Measurements from ENCODE around the gene STEEP1. TPM values are rescaled to one million over a fixed set of nuclear protein-coding genes. Genes with fewer than 3 reads are reported as not detected.

Gene STEEP1
- total and polyA plus RNA-seq, 9 donors, result 18.9 to 51.9 (median 22.4) TPM

DNA sequence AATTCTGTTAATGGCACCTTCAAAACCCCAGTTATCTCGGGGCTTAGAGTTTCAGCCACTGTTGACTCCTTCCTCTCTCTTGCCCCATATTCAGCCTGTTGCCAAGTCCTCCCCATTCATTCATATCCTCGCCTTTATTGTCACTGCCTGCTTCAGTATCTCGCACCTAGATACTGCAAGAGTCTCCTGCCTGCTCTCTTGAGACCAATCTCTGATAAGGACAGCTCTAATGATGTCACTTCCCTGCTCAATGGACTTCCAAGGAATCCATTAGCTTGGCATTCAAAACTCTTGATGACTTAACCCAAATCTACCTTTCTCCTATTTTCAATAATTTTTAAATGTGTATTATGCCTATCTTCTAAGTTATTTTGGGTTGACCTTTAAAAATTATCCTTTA, 8.0 kb upstream of the STEEP1 start:
- Histone ChIP-seq H3K36me3 (no peaks in the 10 kb centered on the region), H3K4me1 (ENCODE audit: insufficient read depth) (no peaks in the 10 kb centered on the region), H3K4me3 (no peak overlapping the region), H3K9me3 (no peaks in the 10 kb centered on the region), H3K27me3 (no peaks in the 10 kb centered on the region), H3K27ac (peak overlapping the region in 1 of 2 donors; percentile 81)
- 42 to 51% (median 50%) methylated on average over 3 of the region's 3 CpGs for WGBS, 3 donors
- DNase-seq, result no peak
- TF ChIP-seq POLR2A (IDR thresholded peaks at IDR 0.05), result no peak
- TF ChIP-seq, protein P1, sequence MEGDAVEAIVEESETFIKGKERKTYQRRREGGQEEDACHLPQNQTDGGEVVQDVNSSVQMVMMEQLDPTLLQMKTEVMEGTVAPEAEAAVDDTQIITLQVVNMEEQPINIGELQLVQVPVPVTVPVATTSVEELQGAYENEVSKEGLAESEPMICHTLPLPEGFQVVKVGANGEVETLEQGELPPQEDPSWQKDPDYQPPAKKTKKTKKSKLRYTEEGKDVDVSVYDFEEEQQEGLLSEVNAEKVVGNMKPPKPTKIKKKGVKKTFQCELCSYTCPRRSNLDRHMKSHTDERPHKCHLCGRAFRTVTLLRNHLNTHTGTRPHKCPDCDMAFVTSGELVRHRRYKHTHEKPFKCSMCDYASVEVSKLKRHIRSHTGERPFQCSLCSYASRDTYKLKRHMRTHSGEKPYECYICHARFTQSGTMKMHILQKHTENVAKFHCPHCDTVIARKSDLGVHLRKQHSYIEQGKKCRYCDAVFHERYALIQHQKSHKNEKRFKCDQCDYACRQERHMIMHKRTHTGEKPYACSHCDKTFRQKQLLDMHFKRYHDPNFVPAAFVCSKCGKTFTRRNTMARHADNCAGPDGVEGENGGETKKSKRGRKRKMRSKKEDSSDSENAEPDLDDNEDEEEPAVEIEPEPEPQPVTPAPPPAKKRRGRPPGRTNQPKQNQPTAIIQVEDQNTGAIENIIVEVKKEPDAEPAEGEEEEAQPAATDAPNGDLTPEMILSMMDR (IDR thresholded peaks at IDR 0.05), result no peak
- no peak for TF ChIP-seq EP300 (IDR thresholded peaks at IDR 0.05)
- intact Hi-C loops (cut with DNase I), result no loop called here

GRCh38 chrX:119570351-119570835, 5.2 kb upstream of the STEEP1 start:
- intact Hi-C loops (cut with DNase I), result no loop called here
- H3K4me3 ChIP-seq, result no peak overlapping the region
- WGBS, 3 donors, result 80 to 87% (median 83%) methylated on average over 6 of the region's 6 CpGs
- H3K27ac ChIP-seq, result no peak overlapping the region
- DNase-seq, result no peak
- H3K27me3 ChIP-seq, result no peaks in the 10 kb centered on the region
- no peaks in the 10 kb centered on the region for H3K36me3 ChIP-seq
- H3K9me3 ChIP-seq, result no peaks in the 10 kb centered on the region
- no peaks in the 10 kb centered on the region for H3K4me1 ChIP-seq (ENCODE audit: insufficient read depth)
- TF ChIP-seq, protein P1 (IDR thresholded peaks at IDR 0.05), result no peak
- TF ChIP-seq POLR2A (IDR thresholded peaks at IDR 0.05), result no peak
- TF ChIP-seq EP300 (IDR thresholded peaks at IDR 0.05), result no peak

DNA sequence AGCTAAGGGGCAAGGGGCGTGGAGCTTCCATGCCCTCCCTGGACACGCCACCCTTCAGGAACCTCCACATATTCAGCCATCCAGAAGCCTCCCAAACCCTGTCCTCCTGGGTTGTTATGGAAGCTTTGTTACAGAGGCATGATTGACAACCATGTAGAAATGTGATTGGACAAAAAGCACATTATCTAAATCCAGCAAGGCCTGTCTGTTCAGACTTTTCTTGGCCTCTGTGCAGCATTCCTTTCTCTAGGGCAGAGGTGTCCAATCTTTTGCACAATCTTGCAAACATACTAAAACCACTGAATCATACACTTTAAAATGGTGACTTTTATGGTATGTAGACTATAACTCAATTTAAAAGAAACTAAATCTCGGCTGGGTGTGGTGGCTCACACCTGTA, 12.7 kb downstream of the STEEP1 start:
- 64 to 74% (median 68%) methylated on average over 3 of the region's 3 CpGs for WGBS, 3 donors
- H3K4me1 ChIP-seq (ENCODE audit: insufficient read depth), result no peaks in the 10 kb centered on the region
- no peaks in the 10 kb centered on the region for H3K9me3 ChIP-seq
- DNase-seq, result no peak
- intact Hi-C loops (cut with DNase I), result loop anchor here in 1 of 4 donors (10.0 kb wide), 1 partner anchor 738 kb away; no protein-coding TSS in a partner anchor
- TF ChIP-seq, protein P1 (IDR thresholded peaks at IDR 0.05), result no peak
- TF ChIP-seq EP300 (IDR thresholded peaks at IDR 0.05) (no peak), POLR2A (IDR thresholded peaks at IDR 0.05) (no peak)
- no peak overlapping the region for H3K27ac ChIP-seq
- H3K36me3 ChIP-seq, result no peaks in the 10 kb centered on the region
- H3K27me3 ChIP-seq, result no peaks in the 10 kb centered on the region
- no peak overlapping the region for H3K4me3 ChIP-seq

GRCh38 chrX:119549327-119550016, 15.7 kb downstream of the STEEP1 start:
- intact Hi-C loops (cut with DNase I), result loop anchor here in 1 of 4 donors (10.0 kb wide), 1 partner anchor 735 kb away; no protein-coding TSS in a partner anchor

More at GRCh38 chrX:119549327-119550016, 15.7 kb downstream of the STEEP1 start:
- no peak overlapping the region for H3K27ac ChIP-seq
- no peaks in the 10 kb centered on the region for H3K4me1 ChIP-seq (ENCODE audit: insufficient read depth)
- H3K27me3 ChIP-seq, result no peaks in the 10 kb centered on the region
- H3K9me3 ChIP-seq, result no peaks in the 10 kb centered on the region
- 60 to 66% (median 60%) methylated on average over 7 of the region's 7 CpGs for WGBS, 3 donors
- TF ChIP-seq, protein P1 (IDR thresholded peaks at IDR 0.05), result no peak
- TF ChIP-seq EP300 (IDR thresholded peaks at IDR 0.05), result no peak
- no peak for TF ChIP-seq POLR2A (IDR thresholded peaks at IDR 0.05)
- no peaks in the 10 kb centered on the region for H3K36me3 ChIP-seq
- DNase-seq, result no peak
- H3K4me3 ChIP-seq, result no peak overlapping the region
